K562 (cell line): ENCODE measurements around the gene ATG13. TPM values are rescaled to one million over a fixed set of nuclear protein-coding genes. Genes with fewer than 3 reads are reported as not detected.

ENCODE experiments used
- CHCHD3 ChIP-seq: fragments of 250-450 bp; sonication (Bioruptor Pico); IDR thresholded peaks from 2 replicates; pipeline ENCODE4 v2.1.2; 2022; ENCODE audit warnings: mild to moderate bottlenecking
- CREB5 ChIP-seq: fragments of 250-450 bp; sonication (Bioruptor Pico); IDR thresholded peaks from 2 replicates; pipeline ENCODE4 v1.5.0; 2020; ENCODE audit warnings: mild to moderate bottlenecking
- E2F1 ChIP-seq: sonication (generic); formaldehyde crosslinking; IDR thresholded peaks from 2 replicates; pipeline ENCODE4 v1.8.1; 2023; ENCODE audit warnings: mild to moderate bottlenecking, missing genetic modification reagents, moderate library complexity
- FOS ChIP-seq: IDR thresholded peaks from 3 replicates; pipeline ENCODE4 v1.6.1; 2011; ENCODE audit not compliant: insufficient read length; ENCODE audit errors: extremely low read depth
- FOXK1 ChIP-seq: sonication (generic); formaldehyde crosslinking; IDR thresholded peaks from 2 replicates; pipeline ENCODE4 v1.8.0; 2022; ENCODE audit warnings: missing genetic modification reagents, mild to moderate bottlenecking, borderline replicate concordance
- FOXO4 ChIP-seq: fragments of 450-650 bp; formaldehyde crosslinking; IDR thresholded peaks from 2 replicates; pipeline ENCODE4 v1.4.0; 2020; ENCODE audit warnings: mild to moderate bottlenecking, moderate library complexity
- L3MBTL2 ChIP-seq: fragments of 450-650 bp; IDR thresholded peaks from 2 replicates; pipeline ENCODE4 v1.6.1; 2016; ENCODE audit warnings: mild to moderate bottlenecking, moderate library complexity
- MLX ChIP-seq, 2 experiments: fragments of 450-650 bp in 1 of 2; sonication (generic) in 1 of 2; formaldehyde crosslinking; conservative IDR thresholded peaks; 2 replicates each; pipeline versions ENCODE4 v1.4.0 to v1.8.1; 2020 to 2022; ENCODE audit warnings: mild to moderate bottlenecking in 1 of 2, missing genetic modification reagents in 1 of 2
- OTX1 ChIP-seq: fragments of 450-650 bp; formaldehyde crosslinking; IDR thresholded peaks from 2 replicates; pipeline ENCODE4 v1.4.0; 2022; ENCODE audit warnings: mild to moderate bottlenecking
- TRIM28 ChIP-seq: fragments of 450-650 bp; IDR thresholded peaks from 2 replicates; pipeline ENCODE4 v1.6.1; 2017
- XRCC4 ChIP-seq: IDR thresholded peaks from one replicate; pipeline ENCODE4 v1.6.1; 2011; ENCODE audit not compliant: insufficient read depth, insufficient read length; ENCODE audit errors: extremely low read depth
- ZBTB34 ChIP-seq: fragments of 250-450 bp; sonication (Bioruptor Pico); IDR thresholded peaks from 2 replicates; pipeline ENCODE4 v1.8.0; 2021; ENCODE audit warnings: mild to moderate bottlenecking, moderate library complexity
- ZBTB8A ChIP-seq: fragments of 450-650 bp; IDR thresholded peaks from 2 replicates; pipeline ENCODE4 v1.6.1; 2018; ENCODE audit warnings: mild to moderate bottlenecking, moderate library complexity; ENCODE audit not compliant: partially characterized antibody
- ZC3H11A ChIP-seq: IDR thresholded peaks from 2 replicates; pipeline ENCODE4 v1.6.1; 2012; ENCODE audit warnings: low read depth, low read length, improper control_type of control experiment
- ZNF134 ChIP-seq: fragments of 250-450 bp; sonication (Bioruptor Pico); conservative IDR thresholded peaks from 2 replicates; pipeline ENCODE4 v1.4.0; 2020
- ZNF23 ChIP-seq: fragments of 250-450 bp; sonication (Bioruptor Pico); IDR thresholded peaks from 2 replicates; pipeline ENCODE4 v1.4.0; 2020; ENCODE audit warnings: mild to moderate bottlenecking
- ZNF280B ChIP-seq: fragments of 250-450 bp; sonication (Bioruptor Pico); IDR thresholded peaks from 2 replicates; pipeline ENCODE4 v1.5.1; 2021; ENCODE audit warnings: mild to moderate bottlenecking
- ZNF3 ChIP-seq: fragments of 250-450 bp; sonication (Bioruptor Pico); IDR thresholded peaks from 2 replicates; pipeline ENCODE4 v1.5.0; 2021; ENCODE audit warnings: mild to moderate bottlenecking, moderate library complexity
- ZNF436 ChIP-seq: fragments of 250-450, 450-650 bp; sonication (Bioruptor Pico); formaldehyde crosslinking; IDR thresholded peaks from 2 replicates; pipeline ENCODE4 v1.7.0; 2020; ENCODE audit warnings: mild to moderate bottlenecking
- ZNF586 ChIP-seq: fragments of 450-650 bp; formaldehyde crosslinking; conservative IDR thresholded peaks from 2 replicates; pipeline ENCODE4 v1.4.0; 2020; ENCODE audit warnings: mild to moderate bottlenecking, moderate library complexity
- ZNF699 ChIP-seq: fragments of 250-450 bp; sonication (Bioruptor Pico); IDR thresholded peaks from 2 replicates; pipeline ENCODE4 v1.8.0; 2021; ENCODE audit warnings: mild to moderate bottlenecking, moderate library complexity; ENCODE audit not compliant: insufficient replicate concordance
- polyA plus RNA-seq, 8 experiments: library from polyadenylated mRNA; depleted of rRNA in 4 of 8; stranded (reverse) in 5 of 8; unstranded in 3 of 8; fragments of >200 nt; fragmentation: Nextera tagmentation in 2 of 8; fragmentation: Illumina TruSeq in 1 of 8; extraction: Ambion mirVana in 2 of 8; extraction: Trizol in 1 of 8; gene quantifications; 2 replicates each; pipeline versions ENCODE4 v1.2.1 to v1.2.3, GENCODE V29; 2011 to 2014; ENCODE audit warnings: inconsistent platforms in 1 of 8, missing spikeins in 1 of 8
- total RNA-seq, 7 experiments: library from RNA; depleted of rRNA in 6 of 7; stranded (reverse); fragments of >200 nt in 6 of 7; fragmentation: Illumina TruSeq in 2 of 7; extraction: Trizol in 2 of 7; gene quantifications; 2 replicates each; pipeline versions ENCODE4 v1.2.1 to v1.2.3, GENCODE V29; 2011 to 2021; ENCODE audit warnings: low replicate concordance in 1 of 7

Gene ATG13
- total and polyA plus RNA-seq, 9 of the 15 experiments (the other 6 are each of a cell fraction or from before 2014, with no cell fraction given), result 13.1 to 61.5 (median 36.5) TPM

- TF ChIP-seq ZBTB34 (CRISPR knock-in tag), result no peak
- TF ChIP-seq FOS, result no peak
- no peak for TF ChIP-seq ZNF23 (CRISPR knock-in tag)
- no peak for TF ChIP-seq ZNF134 (CRISPR knock-in tag)
- no peak for TF ChIP-seq MLX (CRISPR knock-in tag; conservative IDR thresholded peaks at IDR 0.05)
- TF ChIP-seq TRIM28, result no peak
- TF ChIP-seq FOXO4 (CRISPR knock-in tag), result no peak
- TF ChIP-seq ZNF699 (CRISPR knock-in tag), result no peak
- TF ChIP-seq FOXK1 (CRISPR knock-in tag), result no peak
- no peak for TF ChIP-seq ZNF586 (CRISPR knock-in tag)
- no peak for TF ChIP-seq XRCC4
- TF ChIP-seq E2F1 (CRISPR knock-in tag), result no peak; the same call in 1 of the 2 replicates
- no peak for TF ChIP-seq ZBTB8A
- 0 out of 2 replicates have a peak, but pooled peaks have one; percentile 65 for TF ChIP-seq ZC3H11A
- TF ChIP-seq ZNF436 (CRISPR knock-in tag), result no peak
- TF ChIP-seq CREB5 (CRISPR knock-in tag), result no peak
- no peak for TF ChIP-seq CHCHD3 (CRISPR knock-in tag)
- no peak for TF ChIP-seq OTX1 (CRISPR knock-in tag)
- TF ChIP-seq ZNF3, result no peak
- no peak for TF ChIP-seq ZNF280B (CRISPR knock-in tag)
- peak; percentile 97 for TF ChIP-seq L3MBTL2
Observed at GRCh38 chr11:46593550-46594373, 23.6 kb upstream of the ATG13 start, which contains the start of gene AMBRA1 (continued).
